DOHH2 (cell line): ENCODE results near the gene CHST3.

Source experiments
- H3F3A ChIP-seq: fragments of 200-600 bp; sonication (generic), shearing (Covaris generic); 2 replicates; pipeline ENCODE4 v1.6.0; 2016; ENCODE audit warnings: antibody characterized with exemption, mild to moderate bottlenecking; ENCODE audit not compliant: control insufficient read depth, insufficient read depth
- H3K27ac ChIP-seq: fragments of 200-600 bp; sonication (generic); 2 replicates; pipeline ENCODE4 v1.5.1; 2014; ENCODE audit warnings: low read depth, mild to moderate bottlenecking, low read length, moderate library complexity
- H3K27me3 ChIP-seq: fragments of 200-600 bp; sonication (generic); 2 replicates; pipeline ENCODE4 v1.6.1; 2014; ENCODE audit warnings: mild to moderate bottlenecking, low read length, mixed read lengths; ENCODE audit not compliant: control insufficient read depth
- H3K36me3 ChIP-seq: fragments of 200-600 bp; sonication (generic); 2 replicates; pipeline ENCODE4 v1.6.1; 2014; ENCODE audit warnings: mild to moderate bottlenecking, low read length, moderate library complexity, mixed read lengths; ENCODE audit not compliant: control insufficient read depth
- H3K4me1 ChIP-seq: fragments of 200-600 bp; sonication (generic); 2 replicates; pipeline ENCODE4 v1.6.1; 2014; ENCODE audit warnings: mild to moderate bottlenecking, low read length, mixed read lengths; ENCODE audit not compliant: control insufficient read depth
- H3K4me2 ChIP-seq: fragments of 200-600 bp; sonication (generic); 2 replicates; pipeline ENCODE4 v1.6.0; 2014; ENCODE audit warnings: mild to moderate bottlenecking, low read length, moderate library complexity
- H3K4me3 ChIP-seq: fragments of 200-600 bp; sonication (generic); 2 replicates; pipeline ENCODE4 v1.5.1; 2014; ENCODE audit warnings: mild to moderate bottlenecking, low read length, mixed read lengths
- H3K79me2 ChIP-seq: fragments of 200-600 bp; sonication (generic); 2 replicates; pipeline ENCODE4 v1.6.1; 2014; ENCODE audit warnings: mild to moderate bottlenecking, low read length, mixed read lengths; ENCODE audit not compliant: control insufficient read depth
- H3K9me2 ChIP-seq: fragments of 200-600 bp; sonication (generic); replicated peaks from 2 replicates; pipeline ENCODE4 v1.6.1; 2014; ENCODE audit warnings: mild to moderate bottlenecking, low read length, mixed read lengths; ENCODE audit not compliant: control insufficient read depth
- H3K9me3 ChIP-seq: fragments of 200-600 bp; sonication (generic); 2 replicates; pipeline ENCODE4 v1.6.1; 2014; ENCODE audit warnings: antibody characterized with exemption, low read length, mixed read lengths; ENCODE audit not compliant: control insufficient read depth, insufficient read depth
- H4K20me1 ChIP-seq: fragments of 200-600 bp; sonication (generic); 2 replicates; pipeline ENCODE4 v1.6.0; 2014; ENCODE audit warnings: low read depth, mild to moderate bottlenecking, antibody characterized with exemption, low read length, moderate library complexity; ENCODE audit not compliant: control insufficient read depth, insufficient read depth
- EZH2phosphoT487 ChIP-seq: fragments of 200-600 bp; sonication (generic); IDR thresholded peaks from 2 replicates; pipeline ENCODE4 v1.6.1; 2017; ENCODE audit warnings: borderline replicate concordance, mild to moderate bottlenecking, antibody characterized with exemption, low read length, moderate library complexity, mixed read lengths
- TF ChIP-seq, protein P1 (sequence below): fragments of 200-600 bp; sonication (generic); IDR thresholded peaks from one replicate; pipeline ENCODE4 v1.5.1; 2014; ENCODE audit warnings: antibody characterized with exemption, mild to moderate bottlenecking, low read depth, low read length; ENCODE audit not compliant: poor library complexity, severe bottlenecking

The CHST3 gene

GRCh38 chr10:72015841-72016240 is 51.6 kb downstream of the CHST3 start:
- Histone ChIP-seq H3K36me3 (no peaks in the 10 kb centered on the region), H3K9me3 (no peaks in the 10 kb centered on the region), H4K20me1 (no peaks in the 10 kb centered on the region), H3K4me2 (no peak overlapping the region), H3K27ac (no peak overlapping the region), H3K79me2 (no peaks in the 10 kb centered on the region), H3K4me1 (no peaks in the 10 kb centered on the region), H3F3A (no peaks in the 10 kb centered on the region), H3K27me3 (peaks cover 17% of the 10 kb centered on the region), H3K4me3 (no peak overlapping the region), H3K9me2 (no peaks in the 10 kb centered on the region)
- TF ChIP-seq EZH2phosphoT487, result no peak
- TF ChIP-seq, protein P1, sequence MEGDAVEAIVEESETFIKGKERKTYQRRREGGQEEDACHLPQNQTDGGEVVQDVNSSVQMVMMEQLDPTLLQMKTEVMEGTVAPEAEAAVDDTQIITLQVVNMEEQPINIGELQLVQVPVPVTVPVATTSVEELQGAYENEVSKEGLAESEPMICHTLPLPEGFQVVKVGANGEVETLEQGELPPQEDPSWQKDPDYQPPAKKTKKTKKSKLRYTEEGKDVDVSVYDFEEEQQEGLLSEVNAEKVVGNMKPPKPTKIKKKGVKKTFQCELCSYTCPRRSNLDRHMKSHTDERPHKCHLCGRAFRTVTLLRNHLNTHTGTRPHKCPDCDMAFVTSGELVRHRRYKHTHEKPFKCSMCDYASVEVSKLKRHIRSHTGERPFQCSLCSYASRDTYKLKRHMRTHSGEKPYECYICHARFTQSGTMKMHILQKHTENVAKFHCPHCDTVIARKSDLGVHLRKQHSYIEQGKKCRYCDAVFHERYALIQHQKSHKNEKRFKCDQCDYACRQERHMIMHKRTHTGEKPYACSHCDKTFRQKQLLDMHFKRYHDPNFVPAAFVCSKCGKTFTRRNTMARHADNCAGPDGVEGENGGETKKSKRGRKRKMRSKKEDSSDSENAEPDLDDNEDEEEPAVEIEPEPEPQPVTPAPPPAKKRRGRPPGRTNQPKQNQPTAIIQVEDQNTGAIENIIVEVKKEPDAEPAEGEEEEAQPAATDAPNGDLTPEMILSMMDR, result no peak

DNA sequence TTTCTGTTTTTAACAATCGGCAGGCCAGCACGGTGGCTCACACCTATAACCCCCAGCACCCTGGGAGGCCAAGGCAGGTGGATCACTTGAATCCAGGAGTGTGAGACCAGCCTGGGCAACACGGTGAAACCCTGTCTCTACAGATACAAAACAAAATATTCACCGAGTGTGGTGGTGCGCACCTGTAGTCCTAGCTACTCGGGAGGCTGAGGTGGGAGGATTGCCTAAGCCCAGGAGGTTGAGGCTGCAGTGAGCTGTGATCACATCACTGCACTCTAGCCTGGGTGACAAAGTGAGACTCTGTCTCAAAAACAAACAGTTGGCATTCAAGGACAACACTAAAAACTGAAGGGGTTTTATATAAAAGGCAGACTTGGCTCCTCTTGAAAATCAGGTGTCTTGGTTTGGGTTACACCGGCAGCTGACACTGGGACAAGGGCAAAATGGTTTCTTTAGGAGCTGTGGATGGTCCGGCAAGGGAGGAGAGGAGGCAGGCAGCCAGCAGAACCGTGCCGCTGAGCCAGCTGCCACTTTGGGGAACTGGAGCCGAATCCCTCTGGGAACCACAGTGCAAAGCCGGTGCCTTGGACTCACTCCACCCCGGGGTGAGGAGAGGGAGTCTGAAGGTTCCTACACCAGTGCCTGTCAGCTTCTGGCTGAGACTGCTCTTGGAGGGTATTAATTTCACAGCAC is 52.6 kb downstream of the CHST3 start:
- Histone ChIP-seq H3K9me2 (no peaks in the 10 kb centered on the region), H3F3A (no peaks in the 10 kb centered on the region), H3K36me3 (no peaks in the 10 kb centered on the region), H3K4me2 (no peak overlapping the region), H3K4me3 (no peak overlapping the region), H4K20me1 (no peaks in the 10 kb centered on the region), H3K27ac (no peak overlapping the region), H3K9me3 (no peaks in the 10 kb centered on the region), H3K27me3 (peaks cover 18% of the 10 kb centered on the region), H3K79me2 (no peaks in the 10 kb centered on the region), H3K4me1 (no peaks in the 10 kb centered on the region)
- TF ChIP-seq EZH2phosphoT487, result no peak
- TF ChIP-seq, protein P1, result no peak

- Histone ChIP-seq H3K27me3 (peaks cover 15% of the 10 kb centered on the region), H3K79me2 (no peaks in the 10 kb centered on the region)
These were observed 55.1 kb downstream of the CHST3 start for GRCh38 chr10:72019085-72019876.

More at GRCh38 chr10:72019085-72019876, 55.1 kb downstream of the CHST3 start:
- H3K27ac ChIP-seq, result no peak overlapping the region
- H3F3A ChIP-seq, result no peaks in the 10 kb centered on the region
- no peaks in the 10 kb centered on the region for H3K9me3 ChIP-seq
- no peaks in the 10 kb centered on the region for H3K36me3 ChIP-seq
- no peak overlapping the region for H3K4me2 ChIP-seq
- no peak for TF ChIP-seq EZH2phosphoT487
- TF ChIP-seq, protein P1, result no peak
- no peaks in the 10 kb centered on the region for H3K4me1 ChIP-seq
- H3K4me3 ChIP-seq, result no peak overlapping the region
- H3K9me2 ChIP-seq, result no peaks in the 10 kb centered on the region
- no peaks in the 10 kb centered on the region for H4K20me1 ChIP-seq
